HS-5 (cell line): ENCODE data around the gene OR52I1.

Experiments
- DNase-seq: peaks from one replicate; pipeline ENCODE4 v3.0.0-alpha.2; 2012; ENCODE audit warnings: low read depth

The OR52I1 gene

DNA sequence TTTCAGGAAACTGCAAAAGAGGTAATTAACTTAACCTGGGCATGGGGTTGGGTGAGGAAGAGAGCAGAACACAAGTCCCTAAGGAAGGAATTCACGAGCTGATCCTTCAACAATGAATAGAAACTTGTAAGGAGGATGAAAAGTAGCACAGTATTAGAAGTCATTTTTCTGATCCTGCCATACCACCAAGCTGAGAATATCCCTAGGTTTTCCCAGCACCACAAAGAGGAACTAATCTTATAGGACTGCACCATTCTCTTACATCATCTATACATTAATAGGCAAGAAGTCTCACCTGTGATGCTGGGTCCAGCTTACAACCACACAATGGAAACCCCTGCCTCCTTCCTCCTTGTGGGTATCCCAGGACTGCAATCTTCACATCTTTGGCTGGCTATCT is at the start of gene OR52I1:
OR52I1 (plus strand) TSS at position 301 of the 400 bp plus-strand sequence; CDS start at position 301, 0 bp downstream.
- DNase-seq = no peak

DNA sequence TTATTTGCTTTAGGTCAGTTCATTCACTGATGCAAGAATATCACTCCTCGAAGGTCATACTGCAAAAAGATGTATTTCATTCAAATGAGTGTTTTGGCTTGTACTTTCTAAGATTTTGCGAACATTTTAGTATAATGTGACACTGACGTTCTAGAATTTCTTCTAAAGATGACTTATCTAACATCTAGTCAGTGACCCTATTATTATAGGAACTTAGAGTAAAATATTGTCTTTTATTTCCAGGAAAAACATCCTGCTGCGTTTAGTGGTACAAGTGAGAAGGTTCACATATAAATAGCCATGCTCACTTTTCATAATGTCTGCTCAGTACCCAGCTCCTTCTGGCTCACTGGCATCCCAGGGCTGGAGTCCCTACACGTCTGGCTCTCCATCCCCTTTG is 48.9 kb upstream of the OR52I1 start, which contains the start of gene OR52M1:
OR52M1 (plus strand) TSS at position 301 of the 400 bp plus-strand sequence; CDS start at position 301, 0 bp downstream.
- no peak for DNase-seq

DNA sequence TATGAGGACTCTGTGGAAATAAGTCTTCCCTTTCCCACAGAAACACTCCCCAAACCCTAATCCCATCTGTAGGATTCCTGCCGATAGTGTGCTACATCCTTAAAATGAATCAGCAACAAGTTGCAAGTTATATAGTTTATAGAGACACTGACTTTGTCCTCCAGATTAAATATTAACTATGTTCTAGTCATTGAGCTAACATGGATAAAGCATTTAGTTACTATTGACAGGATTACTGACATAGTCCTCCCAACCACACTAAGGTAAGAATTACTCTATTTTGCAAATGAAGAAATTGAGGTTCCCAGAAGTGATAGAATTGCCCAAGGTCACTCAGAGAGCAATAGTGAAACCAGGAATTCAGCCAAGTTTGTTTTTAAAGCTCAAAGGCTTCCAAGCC is 47.0 kb upstream of the OR52I1 start:
- no peak for DNase-seq

DNA sequence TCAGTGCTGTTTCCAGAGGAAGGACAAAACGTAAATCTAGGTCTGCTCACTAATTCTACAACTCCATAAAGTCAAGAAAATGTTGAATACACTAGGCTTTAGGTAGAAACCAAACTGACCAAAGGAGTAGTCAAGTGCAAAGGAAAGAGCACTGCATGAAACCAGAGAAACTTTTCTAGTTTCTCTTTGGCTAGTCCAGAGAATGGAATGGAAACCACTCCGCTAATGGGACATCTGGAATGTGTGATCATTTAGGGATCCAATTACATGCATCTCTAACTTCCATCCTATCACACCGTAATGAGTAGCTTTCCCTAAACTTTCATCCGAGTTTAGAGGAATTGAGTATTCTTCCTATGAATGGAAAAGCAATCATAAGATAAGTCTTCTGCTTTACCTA is 46.4 kb upstream of the OR52I1 start:
- no peak for DNase-seq

GRCh38 chr11:4551346-4551979 is 42.4 kb upstream of the OR52I1 start:
- DNase-seq = no peak

DNA sequence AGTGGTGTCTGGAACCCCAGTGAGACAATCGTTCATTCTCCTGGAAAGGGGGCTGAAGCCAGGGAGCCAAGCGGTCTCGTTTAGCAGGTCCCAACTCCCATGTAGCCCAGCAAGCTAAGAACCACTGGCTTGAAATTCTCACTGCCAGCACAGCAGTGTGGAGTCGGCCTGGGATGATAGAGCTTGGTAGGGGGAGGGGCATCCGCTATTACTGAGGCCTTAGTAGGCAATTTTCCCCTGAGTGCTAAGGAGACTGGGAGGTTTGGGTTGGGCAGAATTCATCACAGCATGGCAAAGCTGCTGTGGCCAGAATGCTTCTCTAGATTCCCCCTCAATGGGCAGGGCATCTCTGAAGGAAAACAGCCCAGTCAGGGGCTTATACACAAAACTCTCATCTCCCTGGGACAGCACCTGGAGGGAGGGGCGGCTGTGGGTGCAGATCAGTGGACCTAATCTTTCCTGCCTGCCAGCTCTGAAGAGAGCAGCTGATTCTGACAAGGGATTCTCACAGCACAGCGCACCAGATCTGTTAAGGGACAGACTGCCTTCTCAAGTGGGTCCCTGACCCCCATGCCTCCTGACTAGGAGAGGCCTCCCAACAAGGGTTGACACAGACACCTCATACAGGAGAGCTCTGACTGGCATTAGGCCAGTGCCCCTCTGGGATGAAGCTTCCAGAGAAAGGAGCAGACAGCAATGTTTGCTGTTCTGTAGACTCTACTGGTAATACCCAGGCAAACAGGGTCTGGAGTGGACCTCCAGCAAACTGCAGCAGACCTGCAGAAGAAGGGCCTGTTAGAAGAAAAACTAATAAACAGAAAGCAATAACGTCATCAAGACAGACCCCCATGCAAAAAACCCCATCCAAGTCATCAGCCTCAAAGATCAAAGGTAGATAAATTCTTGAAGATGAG is 34.1 kb upstream of the OR52I1 start:
- DNase-seq = no peak

GRCh38 chr11:4560467-4560866 is 33.4 kb upstream of the OR52I1 start:
- DNase-seq = no peak

GRCh38 chr11:4565371-4565770 is 28.5 kb upstream of the OR52I1 start:
- no peak for DNase-seq

- DNase-seq = no peak
Observed at GRCh38 chr11:4569075-4569474, 24.8 kb upstream of the OR52I1 start.

- no peak for DNase-seq
Observed at GRCh38 chr11:4576880-4577279, 17.0 kb upstream of the OR52I1 start.

GRCh38 chr11:4577761-4578160 is 16.1 kb upstream of the OR52I1 start:
- DNase-seq = no peak

DNA sequence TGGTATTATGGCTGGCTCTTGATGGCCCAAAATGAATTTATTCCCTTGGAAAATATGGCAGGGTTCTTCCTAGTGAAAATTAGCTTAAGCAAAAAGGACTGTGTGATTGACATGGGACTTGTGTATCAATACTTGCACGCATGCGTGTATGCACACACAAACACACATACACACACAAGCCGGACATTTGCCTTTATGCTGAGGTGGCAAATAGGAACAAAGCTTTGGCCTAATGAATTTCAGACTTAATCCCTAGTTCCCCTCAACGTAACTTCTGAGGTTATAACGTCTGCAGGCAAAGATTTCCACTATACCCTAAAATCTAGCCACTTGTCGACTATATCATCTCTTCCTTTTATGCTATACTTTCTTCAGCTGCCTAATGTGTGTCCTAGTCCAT is 15.2 kb upstream of the OR52I1 start:
- no peak for DNase-seq

- DNase-seq = no peak
Observed at GRCh38 chr11:4580124-4580523, 13.7 kb upstream of the OR52I1 start.

- DNase-seq = no peak
Observed at GRCh38 chr11:4581443-4581842, 12.4 kb upstream of the OR52I1 start, which contains the start of gene OR52I2. OR52I2 (plus strand) TSS chr11:4581743.

GRCh38 chr11:4589017-4589416 is 4.8 kb upstream of the OR52I1 start:
- DNase-seq = no peak

GRCh38 chr11:4605057-4605456 is 11.2 kb downstream of the OR52I1 start:
- no peak for DNase-seq

GRCh38 chr11:4606231-4607015 is 12.6 kb downstream of the OR52I1 start:
- no peak for DNase-seq

GRCh38 chr11:4607096-4607495 is 13.3 kb downstream of the OR52I1 start:
- DNase-seq = no peak

DNA sequence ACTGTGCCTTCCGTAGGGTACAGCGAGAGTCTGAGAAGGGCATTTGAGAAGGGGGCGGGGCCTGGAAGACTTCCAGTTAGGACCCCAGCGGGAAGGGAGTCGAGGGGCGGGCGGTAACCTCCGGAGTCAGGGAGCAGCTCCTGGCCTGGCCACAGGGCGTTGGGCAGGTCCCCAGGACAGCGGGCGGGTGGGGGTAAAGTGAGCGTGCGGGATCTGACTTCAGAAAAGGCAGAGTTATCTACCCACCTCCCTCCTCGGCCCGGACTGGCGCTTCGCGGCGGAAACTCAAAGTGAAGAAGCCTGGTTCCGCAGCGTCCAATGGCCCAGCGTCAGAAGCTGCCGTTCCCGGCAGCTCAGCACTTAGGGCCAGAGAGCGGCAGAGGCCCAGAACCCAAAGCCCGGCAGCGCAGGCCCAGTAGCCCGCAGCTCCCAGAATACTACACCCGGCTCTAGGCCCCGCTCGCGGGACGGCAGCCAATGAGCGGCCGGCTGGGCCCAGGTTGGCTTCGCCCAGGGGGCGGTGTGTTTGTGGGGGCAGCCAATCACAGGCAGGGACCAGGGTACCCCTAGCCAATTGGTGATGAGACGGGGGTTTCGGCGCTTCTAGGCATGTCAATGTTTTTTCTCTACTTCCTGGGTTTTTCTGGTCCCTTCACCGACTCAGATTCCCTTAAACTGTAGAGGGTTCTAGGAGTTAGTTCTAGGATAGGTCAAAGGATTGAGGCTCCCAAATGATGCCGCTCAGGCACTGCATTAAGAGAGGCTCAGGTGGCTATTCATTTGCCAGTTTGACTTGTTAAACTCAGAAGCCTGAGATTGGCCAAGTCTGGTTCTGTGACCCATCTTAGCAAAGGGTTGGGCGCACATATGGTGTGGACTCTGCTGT is 14.2 kb downstream of the OR52I1 start, which contains the start of gene TRIM68:
TRIM68 (minus strand) TSS at position 451 of the 886 bp plus-strand sequence. CDS start 2,727 bp downstream, outside the sequence.
- peak; percentile 71 for DNase-seq

DNA sequence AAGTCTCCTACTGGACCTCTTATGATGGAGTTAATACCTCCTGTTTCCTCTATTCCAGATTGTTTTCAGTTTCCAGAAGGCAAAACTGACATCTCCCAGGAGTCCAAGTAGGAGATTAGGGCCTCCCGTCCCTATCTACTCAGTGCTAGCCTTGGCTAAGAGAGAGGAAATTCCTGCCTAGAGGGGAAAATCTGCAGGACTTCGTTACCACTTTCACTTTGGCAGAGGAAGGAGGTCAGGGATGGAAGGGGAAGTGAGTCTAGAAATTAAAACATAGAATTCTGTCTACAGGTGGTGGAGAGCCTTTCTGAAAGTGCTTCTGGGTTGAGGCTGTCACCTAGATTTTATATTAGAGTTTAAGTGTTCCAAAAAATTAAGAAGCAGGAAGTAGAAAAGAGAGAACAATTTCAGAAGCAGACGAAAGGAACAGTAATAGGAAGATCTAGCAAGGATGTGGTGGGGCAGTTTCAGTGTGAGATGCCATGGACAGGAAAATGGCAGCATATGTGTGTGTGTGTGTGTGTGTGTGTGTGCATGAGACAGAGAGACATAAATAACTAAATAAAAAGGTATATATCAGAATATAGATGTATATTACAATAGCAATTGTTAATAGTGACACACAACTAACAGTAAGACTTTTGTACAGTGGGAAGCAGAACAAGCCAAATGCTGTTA is 16.6 kb downstream of the OR52I1 start:
- no peak for DNase-seq

GRCh38 chr11:4611986-4612385 is 18.1 kb downstream of the OR52I1 start:
- no peak for DNase-seq
